Fibroblast of mammary gland (primary cell): Measurements from ENCODE around the gene ITPK1.

Experiments used
- DNase-seq: peaks from one replicate; pipeline ENCODE4 v3.0.0-alpha.2; 2010; ENCODE audit warnings: low read depth
- H3K4me3 ChIP-seq: 2 replicates; pipeline ENCODE4 v1.5.1; 2011; ENCODE audit warnings: low read depth, mild to moderate bottlenecking, low read length, moderate library complexity; ENCODE audit not compliant: control insufficient read depth
- CTCF ChIP-seq: conservative IDR thresholded peaks from 2 replicates; pipeline ENCODE4 v1.5.1; 2011; ENCODE audit warnings: low read depth, low read length, inconsistent platforms; ENCODE audit not compliant: control insufficient read depth, insufficient read depth

ITPK1 gene

GRCh38 chr14:92929689-92930608 is 185.8 kb downstream of the ITPK1 start:
- H3K4me3 ChIP-seq, result no peak overlapping the region
- no peak for DNase-seq
- TF ChIP-seq CTCF, result no peak

GRCh38 chr14:92928961-92929688 is 186.6 kb downstream of the ITPK1 start:
- no peak overlapping the region for H3K4me3 ChIP-seq
- DNase-seq, result no peak
- no peak for TF ChIP-seq CTCF

- TF ChIP-seq CTCF, result no peak
- no peak for DNase-seq
Observed at GRCh38 chr14:92928258-92928629, 187.5 kb downstream of the ITPK1 start.

GRCh38 chr14:92927349-92928257 is 188.1 kb downstream of the ITPK1 start:
- TF ChIP-seq CTCF, result no peak
- no peak overlapping the region for H3K4me3 ChIP-seq
- DNase-seq, result no peak

More at GRCh38 chr14:92928258-92928629, 187.5 kb downstream of the ITPK1 start:
- H3K4me3 ChIP-seq, result no peak overlapping the region

DNA sequence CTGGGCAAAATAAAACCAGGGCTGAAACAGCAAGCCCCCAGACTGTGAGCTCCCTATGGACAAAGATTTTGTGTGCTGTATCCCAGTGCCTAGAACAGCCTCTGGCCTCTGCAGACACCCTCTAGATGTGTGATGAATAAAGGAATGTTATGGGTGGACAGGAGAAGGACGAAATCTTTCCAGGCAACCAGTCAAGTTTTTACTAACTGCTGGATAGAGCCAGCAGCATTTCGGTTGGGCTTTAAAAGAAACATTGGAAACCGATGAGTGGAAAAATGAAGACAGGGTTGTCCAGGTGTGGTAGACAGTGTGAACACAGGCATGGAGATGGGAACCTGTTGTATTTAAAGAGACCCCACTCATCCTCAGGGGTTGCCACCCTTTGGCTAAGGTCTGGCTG is 188.8 kb downstream of the ITPK1 start:
- TF ChIP-seq CTCF, result no peak
- H3K4me3 ChIP-seq, result no peak overlapping the region
- no peak for DNase-seq

- no peak for TF ChIP-seq CTCF
- DNase-seq, result no peak
- no peak overlapping the region for H3K4me3 ChIP-seq
Observed at GRCh38 chr14:92926180-92926845, 189.4 kb downstream of the ITPK1 start.
